ENCODE results near the gene RPRD1B.
"Not testable (repeated sequence)": the region's sequence is repeated elsewhere in the genome, so short reads cannot be mapped to it uniquely, and the experiment has no call there.

RPRD1B gene

DNA sequence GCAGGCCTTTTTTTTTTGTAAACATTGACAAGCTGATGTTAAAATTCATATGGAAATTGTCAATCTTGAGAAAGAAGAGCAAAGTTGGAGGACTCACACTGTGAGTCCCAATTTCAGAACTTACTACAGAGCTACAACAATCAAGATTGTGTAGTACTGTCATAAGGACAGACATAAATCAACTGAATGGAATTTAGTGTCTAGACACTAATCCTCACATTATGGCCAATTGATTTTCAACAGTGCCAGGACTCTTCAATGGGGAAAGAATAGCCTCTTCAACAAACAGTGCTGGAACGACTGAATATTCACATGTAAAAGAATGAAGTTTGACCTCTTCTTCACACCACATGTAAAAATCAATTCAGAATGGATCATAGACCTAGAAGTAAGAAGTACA, 70.7 kb downstream of the RPRD1B start:
- no peak for DNase-seq (ENCODE audit: low read depth, low spot score)

GRCh38 chr20:38106461-38106860, 72.9 kb downstream of the RPRD1B start:
- DNase-seq (ENCODE audit: low read depth, low spot score), result no peak

DNA sequence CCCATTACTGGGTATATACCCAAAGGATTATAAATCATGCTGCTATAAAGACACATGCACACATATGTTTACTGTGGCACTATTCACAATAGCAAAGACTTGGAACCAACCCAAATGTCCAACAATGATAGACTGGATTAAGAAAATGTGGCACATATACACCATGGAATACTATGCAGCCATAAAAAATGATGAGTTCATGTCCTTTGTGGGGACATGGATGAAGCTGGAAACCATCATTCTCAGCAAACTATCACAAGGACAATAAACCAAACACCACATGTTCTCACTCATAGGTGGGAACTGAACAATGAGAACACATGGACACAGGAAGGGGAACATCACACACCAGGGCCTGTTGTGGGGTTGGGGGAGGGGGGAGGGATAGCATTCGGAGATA, 73.8 kb downstream of the RPRD1B start:
- DNase-seq (ENCODE audit: low read depth, low spot score), result not testable (repeated sequence)

GRCh38 chr20:38107916-38108315, 74.4 kb downstream of the RPRD1B start:
- DNase-seq (ENCODE audit: low read depth, low spot score), result not testable (repeated sequence)

DNA sequence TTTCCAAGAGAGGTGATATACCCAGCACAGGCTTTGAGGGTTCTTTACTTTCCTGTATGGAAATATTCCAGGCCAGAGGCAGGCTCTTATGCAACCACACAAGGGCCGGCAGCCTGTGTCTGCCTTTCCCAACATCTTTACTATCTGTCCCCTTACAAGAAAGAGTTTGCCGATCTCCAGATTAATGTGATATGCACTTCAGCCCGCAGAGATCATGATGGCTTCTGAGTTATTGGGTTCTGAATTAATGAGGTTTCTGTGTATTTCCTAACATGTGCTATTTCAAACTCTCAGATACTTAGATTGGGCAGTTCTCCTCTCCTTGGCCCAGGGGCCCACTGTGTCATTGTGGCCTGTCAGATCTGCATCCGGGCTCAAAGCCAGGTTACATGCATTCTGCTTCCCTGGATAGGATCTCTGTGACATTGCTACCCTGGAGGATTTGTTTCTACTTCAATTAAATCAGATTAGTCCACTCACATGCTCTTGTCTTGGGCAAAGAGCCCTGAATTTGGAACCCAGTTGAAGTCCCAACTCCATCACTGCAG, 75.0 kb downstream of the RPRD1B start:
- DNase-seq (ENCODE audit: low read depth, low spot score), result no peak

- no peak for DNase-seq (ENCODE audit: low read depth, low spot score)
Observed at GRCh38 chr20:38108986-38109541, 75.5 kb downstream of the RPRD1B start.

DNA sequence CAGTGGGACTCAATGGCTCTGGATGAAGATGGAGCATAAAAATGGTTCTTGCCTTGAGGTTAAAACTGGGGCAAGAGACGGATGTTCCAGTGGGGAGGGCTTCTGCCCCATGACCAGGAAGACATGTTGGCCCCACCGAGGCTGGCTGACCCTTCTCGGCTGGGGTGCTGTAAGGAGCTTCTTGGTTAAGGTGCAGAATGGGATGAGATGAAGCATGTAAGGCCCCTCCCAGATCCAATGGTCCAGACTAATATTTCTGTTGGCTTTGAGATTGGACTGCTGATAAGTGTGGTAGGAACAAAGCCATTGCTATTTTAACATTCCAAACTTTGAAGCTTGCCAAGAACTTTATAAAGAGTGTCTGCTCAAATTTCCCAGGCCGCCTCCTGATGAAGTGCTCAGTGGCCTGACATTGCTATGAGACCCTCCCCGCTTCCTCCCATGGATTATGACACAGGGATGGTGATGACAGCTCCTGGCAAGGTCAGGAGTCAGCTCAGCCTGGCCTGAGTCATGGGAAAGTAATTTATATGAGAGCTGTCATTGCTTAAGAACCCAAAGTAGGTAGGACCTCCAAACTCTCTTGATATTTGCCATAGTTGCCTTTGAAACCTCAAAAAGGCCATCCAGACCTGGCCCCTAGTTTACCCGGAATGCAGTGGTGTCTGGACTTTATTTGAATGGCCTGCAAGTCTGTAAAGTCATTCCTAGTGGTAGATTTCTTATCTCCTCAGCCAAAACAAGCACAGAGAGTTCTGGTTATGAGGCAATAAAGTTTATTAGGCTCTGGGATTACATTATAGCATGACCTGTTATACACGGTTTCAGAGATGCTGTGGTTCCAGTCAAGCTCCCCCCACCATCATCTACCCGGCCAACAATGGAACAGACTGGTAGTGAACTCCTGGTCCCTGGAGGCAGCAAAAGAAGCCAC, 76.3 kb downstream of the RPRD1B start:
- DNase-seq (ENCODE audit: low read depth, low spot score), result no peak

GRCh38 chr20:38110525-38111178, 77.1 kb downstream of the RPRD1B start:
- no peak for DNase-seq (ENCODE audit: low read depth, low spot score)

GRCh38 chr20:38111366-38112232, 78.1 kb downstream of the RPRD1B start:
- DNase-seq (ENCODE audit: low read depth, low spot score), result no peak

DNA sequence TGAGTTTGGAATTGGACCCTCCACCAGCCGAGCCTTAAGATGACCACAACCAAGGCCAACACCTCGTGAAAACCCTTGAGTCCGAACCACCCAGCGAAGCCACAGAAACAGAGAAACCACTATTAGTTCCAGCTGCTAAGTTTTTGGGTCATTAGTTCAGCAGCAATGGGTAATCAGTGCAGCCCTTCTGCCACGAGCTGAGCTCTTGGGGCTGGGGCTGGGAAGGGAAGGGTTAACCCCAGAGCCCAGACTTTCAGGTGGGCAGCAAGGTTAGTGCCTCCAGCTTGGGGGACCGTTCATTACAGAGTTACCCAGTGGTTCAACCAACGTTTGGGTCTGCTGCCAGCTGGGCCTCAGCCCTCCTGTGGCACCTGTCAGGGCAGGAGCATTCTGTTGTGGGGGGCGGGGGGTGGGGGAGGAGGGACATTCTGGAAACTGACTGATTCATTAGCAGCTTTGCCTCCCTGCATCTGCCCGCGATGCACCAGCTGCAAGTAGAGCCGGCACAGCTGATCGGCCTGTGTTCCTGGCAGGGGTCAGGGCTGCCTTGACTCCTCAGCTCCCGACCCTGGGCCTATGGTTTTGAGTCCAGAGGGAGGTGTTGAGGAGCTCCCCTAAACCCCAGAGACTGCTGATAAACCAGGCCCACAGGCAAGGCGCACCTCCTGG, 78.8 kb downstream of the RPRD1B start:
- no peak for DNase-seq (ENCODE audit: low read depth, low spot score)

GRCh38 chr20:38112930-38113294, 79.4 kb downstream of the RPRD1B start:
- DNase-seq (ENCODE audit: low read depth, low spot score), result no peak

- no peak for DNase-seq (ENCODE audit: low read depth, low spot score)
Observed at GRCh38 chr20:38113401-38114325, 80.1 kb downstream of the RPRD1B start.

DNA sequence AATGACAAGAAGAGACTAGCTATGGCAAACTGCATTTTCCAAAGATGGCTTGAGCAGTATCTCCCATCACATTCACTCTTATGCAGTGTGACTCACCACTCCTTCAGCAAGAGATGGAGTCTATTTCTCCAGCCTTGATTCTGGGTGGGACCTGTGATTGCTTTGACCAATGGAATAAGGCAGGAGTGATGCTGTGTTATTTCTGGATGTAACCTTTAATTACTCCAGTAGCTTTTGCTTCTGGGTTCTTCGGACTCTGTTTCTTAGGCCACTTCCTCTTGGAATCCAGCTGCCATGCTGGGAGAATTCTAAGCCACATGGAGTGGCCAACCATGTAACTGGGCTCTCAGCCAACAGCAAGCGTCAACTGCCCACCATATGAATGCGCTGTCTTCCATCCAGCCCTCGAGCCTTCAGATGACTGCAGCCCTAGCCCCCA, 80.8 kb downstream of the RPRD1B start:
- no peak for DNase-seq (ENCODE audit: low read depth, low spot score)

GRCh38 chr20:38115205-38115604, 81.7 kb downstream of the RPRD1B start:
- no peak for DNase-seq (ENCODE audit: low read depth, low spot score)

DNA sequence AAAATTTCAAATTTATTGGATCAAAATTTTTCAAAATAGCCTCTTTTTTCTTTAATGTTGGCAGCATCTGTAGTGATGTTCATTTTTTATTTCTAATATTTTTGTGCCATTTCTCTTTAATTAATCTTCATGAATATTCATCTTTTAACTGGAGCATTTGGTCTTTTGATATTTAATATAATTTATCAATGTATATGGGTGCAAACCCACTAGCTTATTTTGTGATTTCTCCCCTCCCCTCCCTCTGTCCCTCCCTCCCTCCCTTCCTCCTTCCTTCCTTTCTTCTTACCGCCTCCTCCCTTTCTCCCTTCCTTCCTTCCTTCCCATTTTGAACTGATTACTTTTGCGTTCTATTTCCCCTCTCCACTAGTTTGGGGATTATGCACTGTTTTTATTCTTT, 82.3 kb downstream of the RPRD1B start:
- no peak for DNase-seq (ENCODE audit: low read depth, low spot score)

DNA sequence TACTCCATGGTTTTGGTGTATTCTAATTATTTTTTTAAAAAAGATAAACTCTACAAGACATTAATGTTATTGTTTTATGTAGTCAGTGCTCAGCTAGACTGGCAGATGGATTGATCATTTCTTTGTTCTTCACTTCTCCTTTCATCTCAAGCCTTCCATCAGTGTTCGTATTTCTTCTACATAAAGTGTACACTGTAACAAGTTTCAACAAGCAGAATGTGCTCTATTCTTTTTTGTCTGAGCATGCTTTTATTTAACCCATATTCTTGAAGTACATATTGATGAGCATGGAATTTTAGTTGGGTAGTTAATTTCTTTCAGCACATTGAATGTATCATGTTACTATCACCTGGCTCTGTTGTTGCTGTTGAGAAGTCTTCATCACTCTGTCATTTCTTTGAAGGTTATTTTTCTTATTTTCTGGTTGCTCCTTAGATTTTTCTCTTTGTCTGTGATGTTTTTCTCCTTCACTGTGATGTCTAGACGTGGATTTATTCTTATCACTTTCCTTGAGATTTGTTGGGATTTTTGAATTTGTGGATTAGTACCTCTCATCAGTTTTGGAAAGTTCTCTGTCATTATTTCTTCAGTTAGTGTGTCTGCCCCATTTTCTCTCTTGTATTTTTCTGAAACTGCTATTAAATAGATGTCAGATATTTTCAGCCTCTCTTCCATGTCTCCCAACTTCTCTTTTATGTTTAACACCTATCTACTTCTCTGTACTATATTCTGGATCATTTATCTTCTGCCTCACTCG, 83.0 kb downstream of the RPRD1B start:
- no peak for DNase-seq (ENCODE audit: low read depth, low spot score)

- DNase-seq (ENCODE audit: low read depth, low spot score), result no peak
Observed at GRCh38 chr20:38117205-38117604, 83.7 kb downstream of the RPRD1B start.

DNA sequence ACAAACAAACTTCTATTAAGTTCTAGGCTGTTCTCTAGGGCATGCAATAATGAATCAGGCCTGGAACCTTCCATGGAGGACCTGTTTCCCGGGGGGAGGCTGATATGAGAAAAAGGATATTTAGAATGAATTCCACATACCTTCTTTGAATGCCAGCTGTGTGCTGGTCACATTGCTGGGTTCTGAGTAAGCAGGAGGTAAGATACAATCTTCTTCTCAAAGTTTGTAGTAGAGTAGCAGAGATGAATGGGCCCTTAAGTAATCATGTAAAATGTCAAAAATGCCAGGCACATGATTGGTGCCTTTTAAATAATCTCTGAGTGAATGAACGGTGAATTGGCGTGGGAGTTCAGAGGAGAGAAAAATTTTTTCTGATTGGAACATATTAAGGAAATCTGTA, 84.1 kb downstream of the RPRD1B start:
- no peak for DNase-seq (ENCODE audit: low read depth, low spot score)

- DNase-seq (ENCODE audit: low read depth, low spot score), result no peak
Observed at GRCh38 chr20:38119446-38119845, 85.9 kb downstream of the RPRD1B start.
